Smooth muscle cell (in vitro differentiated cells): ENCODE data around the gene ZC3H12D. TPM values are rescaled to one million over a fixed set of nuclear protein-coding genes. Genes with fewer than 3 reads are reported as not detected.

Source experiments
- DNase-seq: peaks from one replicate; lab custom pipeline; 2025; ENCODE audit not compliant: unreplicated experiment; lab: John Stamatoyannopoulos, UW
- H2AFZ ChIP-seq: fragments of 200-600 bp; sonication (generic); 2 replicates; pipeline ENCODE4 v1.6.0; 2016; ENCODE audit warnings: antibody characterized with exemption, low read depth, mild to moderate bottlenecking
- H3F3A ChIP-seq: fragments of 200-600 bp; sonication (generic); 2 replicates; pipeline ENCODE4 v1.6.0; 2017; ENCODE audit warnings: antibody characterized with exemption, low read depth
- H3K27ac ChIP-seq: fragments of 200-600 bp; sonication (generic); 2 replicates; pipeline ENCODE4 v1.5.1; 2016; ENCODE audit warnings: low read depth, mild to moderate bottlenecking
- H3K27me3 ChIP-seq: fragments of 200-600 bp; sonication (generic); 2 replicates; pipeline ENCODE4 v1.6.1; 2016; ENCODE audit warnings: low read depth, mild to moderate bottlenecking
- H3K36me3 ChIP-seq: fragments of 200-600 bp; sonication (generic); 2 replicates; pipeline ENCODE4 v1.5.1; 2016; ENCODE audit warnings: low read depth
- H3K4me1 ChIP-seq: fragments of 200-600 bp; sonication (generic); 2 replicates; pipeline ENCODE4 v1.5.1; 2016; ENCODE audit warnings: low read depth
- H3K4me2 ChIP-seq: fragments of 200-600 bp; sonication (generic); 2 replicates; pipeline ENCODE4 v1.6.0; 2016; ENCODE audit warnings: mild to moderate bottlenecking
- H3K4me3 ChIP-seq: fragments of 200-600 bp; sonication (generic); 2 replicates; pipeline ENCODE4 v1.5.1; 2016; ENCODE audit warnings: mild to moderate bottlenecking
- H3K79me2 ChIP-seq: fragments of 200-600 bp; sonication (generic); 2 replicates; pipeline ENCODE4 v1.6.0; 2016; ENCODE audit warnings: low read depth, mild to moderate bottlenecking
- H3K9ac ChIP-seq: fragments of 200-600 bp; sonication (generic); 2 replicates; pipeline ENCODE4 v1.6.0; 2016; ENCODE audit warnings: low read depth
- H3K9me3 ChIP-seq: fragments of 200-600 bp; sonication (generic); replicated peaks from 2 replicates; pipeline ENCODE4 v1.5.1; 2016; ENCODE audit warnings: low read depth
- H4K20me1 ChIP-seq: fragments of 200-600 bp; sonication (generic); 2 replicates; pipeline ENCODE4 v1.6.0; 2016; ENCODE audit warnings: low read depth
- CTCF ChIP-seq: fragments of 200-600 bp; sonication (generic); IDR thresholded peaks from 2 replicates; pipeline ENCODE4 v1.5.1; 2017; ENCODE audit warnings: borderline replicate concordance, mild to moderate bottlenecking, antibody characterized with exemption; ENCODE audit not compliant: insufficient read depth, poor library complexity, severe bottlenecking
- WGBS: methylation state at CpG from one replicate; pipeline ENCODE4 v1.1.7; 2016; ENCODE audit warnings: low lambda C conversion rate; 5-methylcytosine and 5-hydroxymethylcytosine counted together
- polyA plus RNA-seq: library from polyadenylated mRNA; unstranded; fragments of >200 nt; fragmentation: Nextera tagmentation; extraction: Ambion mirVana; gene quantifications from 2 replicates; pipeline ENCODE4 v1.2.1, GENCODE V29; 2016
- total RNA-seq: library from RNA; depleted of rRNA; stranded (reverse); fragments of >200 nt; gene quantifications from 2 replicates; pipeline ENCODE4 v1.2.3, GENCODE V29; 2014

Gene ZC3H12D
- total and polyA plus RNA-seq, 2 experiments from 2014 or later: not detected

GRCh38 chr6:149410557-149410956, 74.3 kb downstream of the ZC3H12D start:
- H3K27me3 ChIP-seq: no peaks in the 10 kb centered on the region
- no peak overlapping the region for H3K4me2 ChIP-seq
- DNase-seq: no peak
- H4K20me1 ChIP-seq: no peaks in the 10 kb centered on the region
- H3K9me3 ChIP-seq: no peaks in the 10 kb centered on the region
- H3K4me1 ChIP-seq: no peaks in the 10 kb centered on the region
- H2AFZ ChIP-seq: no peak overlapping the region
- H3K4me3 ChIP-seq: no peak overlapping the region
- no peak overlapping the region for H3K27ac ChIP-seq
- peaks cover 11% of the 10 kb centered on the region for H3K36me3 ChIP-seq
- H3K79me2 ChIP-seq: no peaks in the 10 kb centered on the region
- H3K9ac ChIP-seq: no peak overlapping the region
- no peak for TF ChIP-seq CTCF
- H3F3A ChIP-seq: no peaks in the 10 kb centered on the region

- Histone ChIP-seq H3K4me3 (no peak overlapping the region), H3K9me3 (no peaks in the 10 kb centered on the region), H3K27ac (no peak overlapping the region), H3K36me3 (peaks cover 16% of the 10 kb centered on the region), H3K27me3 (no peaks in the 10 kb centered on the region), H3K4me1 (no peaks in the 10 kb centered on the region), H4K20me1 (no peaks in the 10 kb centered on the region), H3K9ac (no peak overlapping the region), H3F3A (no peaks in the 10 kb centered on the region), H3K79me2 (no peaks in the 10 kb centered on the region), H3K4me2 (no peak overlapping the region), H2AFZ (no peak overlapping the region)
- no peak for TF ChIP-seq CTCF
- DNase-seq: no peak
- WGBS: 97% methylated on average over 3 of the region's 3 CpGs
These were observed 75.2 kb downstream of the ZC3H12D start for GRCh38 chr6:149409617-149410016.

GRCh38 chr6:149405823-149406765, 78.7 kb downstream of the ZC3H12D start:
- no peak overlapping the region for H2AFZ ChIP-seq
- H3K4me3 ChIP-seq: no peak overlapping the region
- H3K9ac ChIP-seq: no peak overlapping the region
- H3K79me2 ChIP-seq: peaks cover 2% of the 10 kb centered on the region
- peaks cover 4% of the 10 kb centered on the region for H3F3A ChIP-seq
- H3K9me3 ChIP-seq: no peaks in the 10 kb centered on the region
- no peaks in the 10 kb centered on the region for H3K27me3 ChIP-seq
- 68% methylated on average over 5 of the region's 5 CpGs for WGBS
- H3K4me2 ChIP-seq: no peak overlapping the region
- no peaks in the 10 kb centered on the region for H4K20me1 ChIP-seq
- no peak for TF ChIP-seq CTCF
- H3K27ac ChIP-seq: peak overlapping the region; percentile 11
- DNase-seq: no peak
- peaks cover 33% of the 10 kb centered on the region for H3K36me3 ChIP-seq
- no peaks in the 10 kb centered on the region for H3K4me1 ChIP-seq
